Right atrium auricular region (tissue), 2 donors: ENCODE results near the gene REEP6. TPM values are rescaled to one million over a fixed set of nuclear protein-coding genes. Genes with fewer than 3 reads are reported as not detected.
A peak's percentile ranks its signal among the peaks of the same experiment; 100 is the strongest.

Source experiments
- DNase-seq: peaks from one replicate; pipeline ENCODE4 v3.0.0-alpha.2; 2019; ENCODE audit warnings: low spot score
- H3K27ac ChIP-seq, 2 donors: fragments of 200-600 bp; sonication (generic); 1 replicate in 1 of 2; 2 replicates in 1 of 2; pipeline ENCODE4 v1.5.1; 2016 to 2019
- H3K27me3 ChIP-seq, 2 donors: fragments of 200-600 bp; sonication (generic); one replicate each; pipeline versions ENCODE4 v1.5.1 to v1.6.0; 2017 to 2019
- H3K36me3 ChIP-seq: fragments of 200-600 bp; sonication (generic); one replicate; pipeline ENCODE4 v1.5.1; 2016
- H3K4me1 ChIP-seq, 2 donors: fragments of 200-600 bp; sonication (generic); one replicate each; pipeline versions ENCODE4 v1.5.1 to v1.6.0; 2017 to 2019
- H3K4me3 ChIP-seq, 2 donors: fragments of 200-600 bp; sonication (generic); 1 replicate in 1 of 2; 2 replicates in 1 of 2; pipeline ENCODE4 v1.5.1; 2017 to 2019; ENCODE audit warnings: mild to moderate bottlenecking in 1 of 2, moderate library complexity in 1 of 2
- H3K9me3 ChIP-seq, 2 donors: fragments of 200-600 bp; sonication (generic); one replicate each; pipeline ENCODE4 v1.5.1; 2019
- total RNA-seq, 2 donors: library from RNA; depleted of rRNA; stranded (reverse); fragments of >200 nt; gene quantifications; one replicate each; pipeline ENCODE4 v1.1.0, GENCODE V29; 2016
- TF ChIP-seq, protein P1 (sequence below), 2 donors: fragments of 200-600 bp; sonication (generic); IDR thresholded peaks; one replicate each; pipeline ENCODE4 v1.5.1; 2019; ENCODE audit warnings: antibody characterized with exemption in 2 of 2

The REEP6 gene
- total RNA-seq, 2 donors from 2014 or later: 1.3 to 2.3 TPM

DNA sequence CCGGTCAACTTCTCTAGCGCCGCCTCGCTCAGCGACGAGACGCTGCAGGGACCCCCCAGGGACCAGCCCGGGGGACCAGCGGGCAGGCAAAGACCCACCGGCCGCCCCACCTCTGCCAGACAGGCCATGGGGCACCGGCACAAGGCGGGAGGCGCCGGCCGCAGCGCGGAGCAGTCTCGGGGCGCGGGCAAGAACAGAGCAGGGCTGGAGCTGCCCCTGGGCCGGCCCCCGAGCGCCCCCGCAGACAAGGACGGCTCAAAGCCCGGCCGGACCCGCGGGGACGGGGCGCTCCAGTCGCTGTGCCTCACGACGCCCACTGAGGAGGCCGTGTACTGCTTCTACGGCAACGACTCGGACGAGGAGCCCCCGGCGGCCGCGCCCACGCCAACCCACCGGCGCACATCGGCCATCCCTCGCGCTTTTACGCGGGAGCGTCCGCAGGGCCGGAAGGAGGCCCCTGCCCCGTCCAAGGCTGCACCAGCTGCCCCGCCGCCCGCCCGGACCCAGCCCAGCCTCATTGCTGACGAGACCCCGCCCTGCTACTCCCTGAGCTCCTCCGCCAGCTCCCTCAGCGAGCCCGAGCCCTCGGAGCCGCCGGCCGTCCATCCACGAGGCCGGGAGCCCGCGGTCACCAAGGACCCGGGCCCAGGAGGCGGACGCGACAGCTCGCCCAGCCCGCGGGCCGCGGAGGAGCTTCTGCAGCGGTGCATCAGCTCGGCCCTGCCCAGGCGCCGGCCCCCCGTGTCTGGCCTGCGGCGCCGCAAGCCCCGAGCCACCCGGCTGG, 23.3 kb upstream of the REEP6 start:
- H3K27me3 ChIP-seq: peaks cover 28 to 56% of the 10 kb centered on the region in 2 donors
- peaks cover 0 to 69% of the 10 kb centered on the region in 2 donors for H3K4me1 ChIP-seq
- H3K4me3 ChIP-seq: peak overlapping the region in 1 of 2 donors; percentile 36

DNA sequence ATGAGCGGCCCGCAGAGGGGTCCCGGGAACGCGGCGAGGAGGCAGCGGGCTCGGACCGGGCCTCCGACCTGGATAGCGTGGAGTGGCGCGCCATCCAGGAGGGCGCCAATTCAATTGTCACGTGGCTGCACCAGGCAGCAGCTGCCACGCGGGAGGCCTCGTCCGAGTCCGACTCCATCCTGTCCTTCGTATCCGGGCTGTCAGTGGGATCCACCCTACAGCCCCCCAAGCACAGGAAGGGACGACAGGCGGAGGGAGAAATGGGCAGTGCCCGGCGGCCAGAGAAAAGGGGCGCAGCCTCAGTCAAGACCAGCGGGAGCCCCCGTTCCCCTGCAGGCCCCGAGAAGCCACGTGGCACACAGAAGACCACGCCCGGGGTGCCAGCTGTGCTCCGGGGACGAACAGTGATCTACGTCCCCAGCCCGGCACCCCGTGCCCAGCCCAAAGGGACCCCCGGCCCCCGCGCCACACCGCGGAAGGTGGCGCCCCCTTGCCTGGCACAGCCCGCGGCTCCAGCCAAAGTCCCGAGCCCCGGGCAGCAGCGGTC, 22.6 kb upstream of the REEP6 start:
- Histone ChIP-seq H3K9me3 (no peaks in the 10 kb centered on the region), H3K36me3 (no peaks in the 10 kb centered on the region), H3K27ac (no peak overlapping the region), H3K4me1 (peaks cover 0 to 75% of the 10 kb centered on the region in 2 donors), H3K27me3 (peaks cover 28 to 56% of the 10 kb centered on the region in 2 donors), H3K4me3 (peak overlapping the region in 1 of 2 donors; percentile 36)
- TF ChIP-seq, protein P1, sequence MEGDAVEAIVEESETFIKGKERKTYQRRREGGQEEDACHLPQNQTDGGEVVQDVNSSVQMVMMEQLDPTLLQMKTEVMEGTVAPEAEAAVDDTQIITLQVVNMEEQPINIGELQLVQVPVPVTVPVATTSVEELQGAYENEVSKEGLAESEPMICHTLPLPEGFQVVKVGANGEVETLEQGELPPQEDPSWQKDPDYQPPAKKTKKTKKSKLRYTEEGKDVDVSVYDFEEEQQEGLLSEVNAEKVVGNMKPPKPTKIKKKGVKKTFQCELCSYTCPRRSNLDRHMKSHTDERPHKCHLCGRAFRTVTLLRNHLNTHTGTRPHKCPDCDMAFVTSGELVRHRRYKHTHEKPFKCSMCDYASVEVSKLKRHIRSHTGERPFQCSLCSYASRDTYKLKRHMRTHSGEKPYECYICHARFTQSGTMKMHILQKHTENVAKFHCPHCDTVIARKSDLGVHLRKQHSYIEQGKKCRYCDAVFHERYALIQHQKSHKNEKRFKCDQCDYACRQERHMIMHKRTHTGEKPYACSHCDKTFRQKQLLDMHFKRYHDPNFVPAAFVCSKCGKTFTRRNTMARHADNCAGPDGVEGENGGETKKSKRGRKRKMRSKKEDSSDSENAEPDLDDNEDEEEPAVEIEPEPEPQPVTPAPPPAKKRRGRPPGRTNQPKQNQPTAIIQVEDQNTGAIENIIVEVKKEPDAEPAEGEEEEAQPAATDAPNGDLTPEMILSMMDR (IDR thresholded peaks at IDR 0.05): no peak
- no peak for DNase-seq

More for the DNA sequence above, 23.3 kb upstream of the REEP6 start:
- no peak for DNase-seq
- no peaks in the 10 kb centered on the region for H3K36me3 ChIP-seq
- no peaks in the 10 kb centered on the region for H3K9me3 ChIP-seq
- TF ChIP-seq, protein P1 (IDR thresholded peaks at IDR 0.05): no peak
- no peak overlapping the region for H3K27ac ChIP-seq

DNA sequence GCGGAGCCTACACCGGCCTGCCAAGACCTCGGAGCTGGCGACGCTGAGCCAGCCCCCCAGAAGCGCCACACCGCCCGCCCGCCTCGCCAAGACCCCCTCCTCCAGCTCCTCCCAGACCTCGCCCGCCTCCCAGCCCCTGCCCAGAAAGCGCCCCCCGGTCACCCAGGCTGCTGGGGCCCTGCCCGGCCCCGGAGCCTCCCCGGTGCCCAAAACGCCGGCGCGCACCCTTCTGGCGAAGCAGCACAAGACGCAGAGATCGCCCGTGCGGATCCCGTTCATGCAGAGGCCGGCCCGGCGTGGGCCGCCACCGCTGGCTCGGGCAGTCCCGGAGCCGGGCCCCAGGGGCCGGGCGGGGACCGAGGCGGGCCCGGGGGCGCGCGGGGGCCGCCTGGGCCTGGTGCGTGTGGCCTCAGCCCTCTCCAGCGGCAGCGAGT, 22.1 kb upstream of the REEP6 start:
- no peaks in the 10 kb centered on the region for H3K36me3 ChIP-seq
- H3K27ac ChIP-seq: no peak overlapping the region
- peak overlapping the region in 1 of 2 donors; percentile 36 for H3K4me3 ChIP-seq
- TF ChIP-seq, protein P1 (IDR thresholded peaks at IDR 0.05): no peak
- H3K9me3 ChIP-seq: no peaks in the 10 kb centered on the region
- peaks cover 0 to 79% of the 10 kb centered on the region in 2 donors for H3K4me1 ChIP-seq
- no peak for DNase-seq
- peaks cover 28 to 56% of the 10 kb centered on the region in 2 donors for H3K27me3 ChIP-seq

DNA sequence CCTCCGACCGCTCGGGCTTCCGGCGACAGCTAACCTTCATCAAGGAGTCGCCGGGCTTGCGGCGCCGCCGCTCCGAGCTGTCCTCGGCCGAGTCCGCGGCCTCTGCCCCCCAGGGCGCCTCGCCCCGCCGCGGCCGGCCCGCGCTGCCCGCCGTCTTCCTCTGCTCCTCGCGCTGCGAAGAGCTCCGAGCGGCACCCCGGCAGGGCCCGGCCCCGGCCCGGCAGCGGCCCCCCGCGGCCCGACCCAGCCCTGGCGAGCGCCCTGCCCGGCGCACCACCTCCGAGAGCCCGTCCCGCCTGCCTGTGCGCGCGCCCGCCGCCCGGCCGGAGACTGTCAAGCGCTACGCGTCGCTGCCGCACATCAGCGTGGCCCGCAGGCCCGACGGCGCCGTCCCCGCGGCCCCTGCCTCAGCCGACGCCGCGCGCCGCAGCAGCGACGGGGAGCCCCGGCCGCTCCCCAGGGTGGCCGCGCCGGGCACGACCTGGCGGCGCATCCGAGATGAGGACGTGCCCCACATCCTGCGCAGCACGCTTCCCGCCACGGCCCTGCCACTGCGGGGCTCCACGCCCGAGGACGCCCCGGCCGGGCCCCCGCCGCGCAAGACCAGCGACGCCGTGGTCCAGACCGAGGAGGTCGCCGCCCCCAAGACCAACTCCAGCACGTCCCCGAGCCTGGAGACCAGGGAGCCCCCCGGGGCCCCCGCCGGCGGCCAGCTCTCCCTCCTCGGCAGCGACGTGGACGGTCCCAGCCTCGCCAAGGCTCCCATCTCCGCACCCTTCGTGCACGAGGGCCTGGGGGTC, 21.5 kb upstream of the REEP6 start:
- TF ChIP-seq, protein P1 (IDR thresholded peaks at IDR 0.05): no peak
- no peaks in the 10 kb centered on the region for H3K9me3 ChIP-seq
- no peaks in the 10 kb centered on the region for H3K36me3 ChIP-seq
- H3K4me1 ChIP-seq: peaks cover 0 to 79% of the 10 kb centered on the region in 2 donors
- peak overlapping the region; percentile 26 to 56 for H3K4me3 ChIP-seq
- peaks cover 28 to 56% of the 10 kb centered on the region in 2 donors for H3K27me3 ChIP-seq
- no peak overlapping the region for H3K27ac ChIP-seq
- DNase-seq: no peak

DNA sequence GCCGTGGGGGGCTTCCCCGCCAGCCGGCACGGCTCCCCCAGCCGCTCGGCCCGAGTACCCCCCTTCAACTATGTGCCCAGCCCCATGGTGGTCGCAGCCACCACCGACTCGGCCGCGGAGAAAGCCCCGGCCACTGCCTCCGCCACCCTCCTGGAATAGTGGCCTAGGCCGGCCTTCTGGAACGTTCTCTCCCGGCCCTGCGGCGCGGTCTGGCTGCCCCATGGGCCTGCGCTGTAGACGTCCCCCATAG, 21.0 kb upstream of the REEP6 start:
- DNase-seq: no peak
- Histone ChIP-seq H3K9me3 (no peaks in the 10 kb centered on the region), H3K4me1 (peaks cover 0 to 79% of the 10 kb centered on the region in 2 donors), H3K27me3 (peaks cover 28 to 56% of the 10 kb centered on the region in 2 donors), H3K4me3 (peak overlapping the region; percentile 26 to 56), H3K27ac (no peak overlapping the region), H3K36me3 (no peaks in the 10 kb centered on the region)
- TF ChIP-seq, protein P1 (IDR thresholded peaks at IDR 0.05): no peak
